Skeletal muscle tissue (tissue), 4 donors: ENCODE measurements around the gene EWSR1. TPM values are rescaled to one million over a fixed set of nuclear protein-coding genes. Genes with fewer than 3 reads are reported as not detected.

Source experiments
- H3K27ac ChIP-seq: one replicate; pipeline ENCODE4 v1.7.0; 2013; ENCODE audit warnings: mild to moderate bottlenecking, low read depth, low read length, inconsistent platforms
- H3K27me3 ChIP-seq, 3 donors: one replicate each; pipeline ENCODE4 v1.7.0; 2013; ENCODE audit warnings: low read length in 3 of 3; ENCODE audit not compliant: control insufficient read depth in 3 of 3, insufficient read depth in 3 of 3
- H3K36me3 ChIP-seq, 3 donors: one replicate each; pipeline ENCODE4 v1.7.0; 2013; ENCODE audit warnings: low read length in 3 of 3; ENCODE audit not compliant: control insufficient read depth in 3 of 3, insufficient read depth in 3 of 3
- H3K4me1 ChIP-seq, 3 donors: one replicate each; pipeline ENCODE4 v1.7.0; 2013; ENCODE audit warnings: low read length in 3 of 3, mild to moderate bottlenecking in 3 of 3; ENCODE audit not compliant: control insufficient read depth in 3 of 3, insufficient read depth in 3 of 3
- H3K4me3 ChIP-seq, 3 donors: one replicate each; pipeline ENCODE4 v1.7.0; 2013; ENCODE audit warnings: low read length in 3 of 3
- H3K9ac ChIP-seq, 3 donors: one replicate each; pipeline ENCODE4 v1.7.0; 2013; ENCODE audit warnings: low read length in 3 of 3, mild to moderate bottlenecking in 3 of 3, moderate library complexity in 2 of 3, low read depth in 1 of 3
- H3K9me3 ChIP-seq, 3 donors: one replicate each; pipeline ENCODE4 v1.7.0; 2013; ENCODE audit warnings: low read length in 3 of 3; ENCODE audit not compliant: control insufficient read depth in 3 of 3
- total RNA-seq: library from RNA; depleted of rRNA; stranded (reverse); fragments of >200 nt; gene quantifications from one replicate; pipeline ENCODE4 v1.2.3, GENCODE V29; 2014
- donor health status: Osteomylitis.

Gene EWSR1
- total RNA-seq, 1 donor from 2014 or later = 84.5 TPM

DNA sequence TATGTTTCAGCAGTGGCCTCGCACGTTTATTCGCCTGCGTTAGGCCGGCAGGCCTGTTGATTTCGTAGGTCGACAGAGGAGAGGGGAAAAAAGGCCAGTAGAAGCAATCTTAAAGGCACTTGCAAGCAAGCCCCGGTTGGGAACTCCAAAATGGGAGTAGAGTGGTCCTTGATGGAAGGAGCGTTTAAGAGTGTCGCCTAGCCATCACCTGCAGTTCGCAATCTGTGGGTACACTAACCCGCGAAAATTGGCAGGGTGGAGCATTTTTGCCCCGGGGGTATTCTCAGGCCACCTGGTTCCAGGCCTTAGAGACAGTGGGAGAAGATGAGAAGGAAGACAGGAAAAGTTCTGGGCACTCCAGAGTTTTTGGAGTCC, 1.1 kb downstream of the EWSR1 start:
- peak overlapping the region; percentile 100 for H3K27ac ChIP-seq
- H3K9me3 ChIP-seq = no peaks in the 10 kb centered on the region
- no peaks in the 10 kb centered on the region for H3K27me3 ChIP-seq
- H3K36me3 ChIP-seq = peaks cover 10 to 29% (median 24%) of the 10 kb centered on the region in 3 donors
- H3K4me3 ChIP-seq = peak overlapping the region; percentile 89 to 98 (median 96)
- peaks cover 51 to 62% (median 55%) of the 10 kb centered on the region in 3 donors for H3K4me1 ChIP-seq
- H3K9ac ChIP-seq = peak overlapping the region; percentile 99 to 100 (median 100)

DNA sequence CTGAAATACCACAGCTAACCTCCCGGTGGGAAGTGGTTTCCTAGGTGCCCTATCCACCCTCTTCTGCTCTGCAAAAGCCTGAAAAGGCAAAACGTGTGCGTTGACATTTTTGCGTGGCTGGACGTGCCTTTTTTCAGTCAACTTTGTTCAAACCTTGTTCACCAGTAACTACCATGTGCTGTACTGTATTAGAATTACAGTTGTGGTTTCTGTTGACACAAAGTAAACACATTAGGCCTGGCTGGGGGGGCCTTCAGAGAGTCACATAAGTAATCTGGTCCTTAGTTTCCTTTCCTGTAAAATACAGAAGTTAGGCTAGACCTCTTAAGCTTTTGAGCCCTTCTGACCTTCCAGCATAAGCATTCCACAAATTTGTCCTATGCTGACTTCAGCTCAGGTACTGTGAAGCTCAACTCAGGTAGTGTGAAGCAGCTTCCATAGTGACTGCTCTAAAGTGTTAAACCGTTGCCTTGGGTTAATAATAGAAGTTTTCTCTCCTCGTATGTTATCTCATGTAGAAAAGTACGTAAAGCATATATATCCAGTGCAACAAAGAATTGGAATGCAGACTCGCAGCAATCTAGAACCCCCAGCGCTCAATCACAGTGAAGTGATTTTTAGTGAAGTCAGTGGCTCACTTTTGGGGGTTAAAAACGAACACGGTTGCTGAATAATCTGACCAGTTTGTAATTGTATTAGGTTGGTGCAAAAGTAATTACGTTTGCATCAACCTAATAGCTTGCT, 1.8 kb downstream of the EWSR1 start:
- Histone ChIP-seq H3K36me3 (peaks cover 10 to 29% (median 26%) of the 10 kb centered on the region in 3 donors), H3K9me3 (no peaks in the 10 kb centered on the region), H3K4me3 (peak overlapping the region; percentile 89 to 98 (median 96)), H3K9ac (peak overlapping the region; percentile 99 to 100 (median 100)), H3K27ac (peak overlapping the region; percentile 100), H3K27me3 (no peaks in the 10 kb centered on the region), H3K4me1 (peaks cover 50 to 61% (median 53%) of the 10 kb centered on the region in 3 donors)

DNA sequence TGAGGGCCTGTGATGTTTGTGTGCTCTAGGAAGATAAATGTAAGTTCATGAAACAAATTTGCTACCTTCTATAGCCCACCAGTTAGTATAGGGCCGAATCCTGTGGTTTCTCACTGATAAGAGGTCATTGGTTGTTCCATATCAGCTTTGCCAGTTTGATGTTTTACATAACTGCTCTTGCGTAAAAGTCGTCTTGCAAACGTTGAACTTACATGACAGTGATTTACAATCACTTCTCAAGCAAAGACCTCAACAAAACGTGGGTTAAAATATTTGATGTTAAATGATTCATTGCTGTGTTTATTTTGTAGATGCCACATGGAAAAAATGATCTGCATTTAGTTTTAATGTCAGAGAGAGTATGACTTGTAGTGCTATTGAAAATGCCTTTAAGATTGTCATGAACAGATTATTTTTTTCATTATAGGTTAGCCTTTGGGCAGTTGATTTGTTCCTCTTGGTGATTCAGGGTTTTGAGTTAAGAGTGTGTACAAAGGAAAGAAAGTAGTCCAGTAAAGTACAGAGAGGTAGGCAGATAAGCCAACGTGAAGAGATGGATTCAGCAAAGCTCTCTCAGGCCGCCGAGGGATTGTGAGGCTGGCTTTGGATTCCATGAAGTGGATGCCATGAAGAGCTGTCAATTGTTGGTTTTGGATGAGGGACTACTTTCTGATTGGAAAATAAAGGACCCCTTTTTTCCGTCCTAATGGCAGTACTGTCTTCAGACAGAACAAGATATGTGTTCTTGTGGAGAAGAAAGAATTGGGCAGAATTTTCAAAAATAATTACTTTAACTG, 2.6 kb downstream of the EWSR1 start:
- Histone ChIP-seq H3K27ac (peak overlapping the region; percentile 31), H3K27me3 (no peaks in the 10 kb centered on the region), H3K36me3 (peaks cover 7 to 29% (median 23%) of the 10 kb centered on the region in 3 donors), H3K4me3 (peak overlapping the region; percentile 89 to 98 (median 96)), H3K4me1 (peaks cover 50 to 66% (median 59%) of the 10 kb centered on the region in 3 donors), H3K9me3 (no peaks in the 10 kb centered on the region), H3K9ac (peak overlapping the region; percentile 41 to 100 (median 99))

GRCh38 chr22:29272624-29273023, 4.6 kb downstream of the EWSR1 start:
- Histone ChIP-seq H3K9me3 (no peaks in the 10 kb centered on the region), H3K36me3 (peaks cover 15 to 38% (median 33%) of the 10 kb centered on the region in 3 donors), H3K9ac (no peak overlapping the region), H3K27ac (no peak overlapping the region), H3K4me1 (peaks cover 34 to 54% (median 46%) of the 10 kb centered on the region in 3 donors), H3K27me3 (no peaks in the 10 kb centered on the region), H3K4me3 (no peak overlapping the region)

DNA sequence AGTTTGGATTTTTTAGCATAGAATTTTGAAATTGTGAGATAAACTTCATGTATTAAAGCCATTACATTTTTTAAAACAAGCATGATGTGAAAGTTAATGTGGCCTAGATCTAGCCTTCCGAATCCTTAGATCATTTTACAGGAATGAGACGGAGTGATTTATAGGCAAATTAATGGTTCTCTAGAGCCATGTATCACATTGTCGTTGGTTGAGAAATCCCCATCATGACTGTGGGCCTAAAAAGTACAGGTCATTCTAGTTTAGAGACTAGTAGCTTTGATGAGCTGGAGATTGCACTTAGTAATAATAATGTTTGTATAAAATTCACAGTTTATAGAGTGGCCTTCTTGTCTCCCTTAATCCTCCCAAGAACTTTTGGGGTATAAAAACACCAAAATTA, 7.1 kb downstream of the EWSR1 start:
- Histone ChIP-seq H3K4me1 (peaks cover 21 to 42% (median 33%) of the 10 kb centered on the region in 3 donors), H3K36me3 (peaks cover 28 to 59% (median 56%) of the 10 kb centered on the region in 3 donors), H3K27me3 (no peaks in the 10 kb centered on the region), H3K9me3 (no peaks in the 10 kb centered on the region), H3K9ac (no peak overlapping the region), H3K4me3 (no peak overlapping the region), H3K27ac (no peak overlapping the region)

DNA sequence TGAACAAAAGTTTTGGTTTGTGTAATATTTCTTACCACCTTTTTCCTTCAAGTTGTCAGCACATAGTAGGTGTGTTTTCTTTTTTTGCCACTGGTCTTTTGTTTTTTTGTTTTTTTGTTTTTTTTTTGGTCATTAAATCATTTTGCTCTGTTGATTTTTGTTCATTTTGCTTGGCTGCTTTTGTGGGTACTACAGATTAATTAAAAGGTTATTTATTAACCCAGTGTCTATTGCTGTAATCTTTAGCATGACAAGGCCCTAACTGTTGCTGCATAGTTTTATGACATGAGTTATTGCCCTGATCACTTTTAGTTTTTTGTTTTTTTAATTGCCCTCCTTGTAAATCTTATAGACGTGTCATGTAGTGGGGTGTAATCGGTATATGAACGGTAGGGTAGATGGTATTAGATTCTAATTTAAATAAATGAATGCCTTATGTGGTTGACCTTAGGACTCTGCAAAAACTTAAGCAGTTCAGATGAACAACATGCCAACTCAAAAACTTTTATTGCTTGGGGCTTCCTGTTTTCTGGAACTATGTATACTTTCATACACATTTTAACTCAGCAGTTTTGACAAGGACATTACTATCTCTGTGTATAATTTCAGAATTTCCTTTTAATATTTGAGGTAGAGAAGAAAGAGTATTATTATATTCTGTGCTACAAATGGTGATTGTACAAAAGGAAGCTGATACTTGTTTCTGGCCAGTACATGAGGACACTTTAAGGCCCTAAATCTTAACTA, 7.9 kb downstream of the EWSR1 start:
- no peaks in the 10 kb centered on the region for H3K9me3 ChIP-seq
- no peak overlapping the region for H3K4me3 ChIP-seq
- H3K4me1 ChIP-seq = peaks cover 14 to 35% (median 25%) of the 10 kb centered on the region in 3 donors
- no peak overlapping the region for H3K27ac ChIP-seq
- H3K27me3 ChIP-seq = no peaks in the 10 kb centered on the region
- peaks cover 30 to 63% (median 59%) of the 10 kb centered on the region in 3 donors for H3K36me3 ChIP-seq
- H3K9ac ChIP-seq = no peak overlapping the region

- Histone ChIP-seq H3K9ac (no peak overlapping the region), H3K36me3 (peaks cover 40 to 72% (median 69%) of the 10 kb centered on the region in 3 donors), H3K27me3 (no peaks in the 10 kb centered on the region), H3K4me3 (no peak overlapping the region), H3K4me1 (peaks cover 0 to 17% (median 9%) of the 10 kb centered on the region in 3 donors), H3K27ac (no peak overlapping the region), H3K9me3 (no peaks in the 10 kb centered on the region)
Measured at GRCh38 chr22:29277927-29278326, 9.9 kb downstream of the EWSR1 start.

GRCh38 chr22:29284196-29284595, 16.1 kb downstream of the EWSR1 start:
- Histone ChIP-seq H3K9me3 (no peaks in the 10 kb centered on the region), H3K36me3 (peaks cover 54 to 78% (median 68%) of the 10 kb centered on the region in 3 donors), H3K4me3 (no peak overlapping the region), H3K9ac (no peak overlapping the region), H3K27ac (no peak overlapping the region), H3K27me3 (no peaks in the 10 kb centered on the region), H3K4me1 (no peaks in the 10 kb centered on the region)

GRCh38 chr22:29288837-29289236, 20.8 kb downstream of the EWSR1 start:
- no peak overlapping the region for H3K9ac ChIP-seq
- peaks cover 0 to 3% (median 2%) of the 10 kb centered on the region in 3 donors for H3K4me1 ChIP-seq
- H3K36me3 ChIP-seq = peaks cover 48 to 81% (median 74%) of the 10 kb centered on the region in 3 donors
- H3K9me3 ChIP-seq = no peaks in the 10 kb centered on the region
- H3K4me3 ChIP-seq = no peak overlapping the region
- no peaks in the 10 kb centered on the region for H3K27me3 ChIP-seq
- H3K27ac ChIP-seq = no peak overlapping the region
